ENCODE measurements around the gene FAIM.

DNA sequence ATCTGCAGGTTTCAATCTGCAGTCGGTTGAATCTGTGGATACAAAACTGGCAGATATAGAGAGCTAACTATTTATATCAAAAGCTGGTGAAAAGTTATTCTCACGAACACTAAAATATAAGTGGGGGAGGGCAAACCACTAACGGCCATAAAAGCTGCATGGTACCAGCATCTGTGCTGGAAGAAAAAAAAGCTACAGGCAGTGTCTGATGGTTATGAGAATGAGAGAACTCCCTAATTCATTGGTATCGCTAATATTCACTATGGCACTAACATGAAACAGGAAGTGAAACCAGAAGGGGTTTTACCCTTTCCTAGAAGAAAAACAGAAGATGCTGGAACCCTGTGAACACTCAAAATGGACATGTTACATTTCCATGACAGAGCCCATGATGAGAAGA is 30.4 kb upstream of the FAIM start:
- TF ChIP-seq, protein P1, sequence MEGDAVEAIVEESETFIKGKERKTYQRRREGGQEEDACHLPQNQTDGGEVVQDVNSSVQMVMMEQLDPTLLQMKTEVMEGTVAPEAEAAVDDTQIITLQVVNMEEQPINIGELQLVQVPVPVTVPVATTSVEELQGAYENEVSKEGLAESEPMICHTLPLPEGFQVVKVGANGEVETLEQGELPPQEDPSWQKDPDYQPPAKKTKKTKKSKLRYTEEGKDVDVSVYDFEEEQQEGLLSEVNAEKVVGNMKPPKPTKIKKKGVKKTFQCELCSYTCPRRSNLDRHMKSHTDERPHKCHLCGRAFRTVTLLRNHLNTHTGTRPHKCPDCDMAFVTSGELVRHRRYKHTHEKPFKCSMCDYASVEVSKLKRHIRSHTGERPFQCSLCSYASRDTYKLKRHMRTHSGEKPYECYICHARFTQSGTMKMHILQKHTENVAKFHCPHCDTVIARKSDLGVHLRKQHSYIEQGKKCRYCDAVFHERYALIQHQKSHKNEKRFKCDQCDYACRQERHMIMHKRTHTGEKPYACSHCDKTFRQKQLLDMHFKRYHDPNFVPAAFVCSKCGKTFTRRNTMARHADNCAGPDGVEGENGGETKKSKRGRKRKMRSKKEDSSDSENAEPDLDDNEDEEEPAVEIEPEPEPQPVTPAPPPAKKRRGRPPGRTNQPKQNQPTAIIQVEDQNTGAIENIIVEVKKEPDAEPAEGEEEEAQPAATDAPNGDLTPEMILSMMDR (IDR thresholded peaks at IDR 0.05), result no peak
- TF ChIP-seq POLR2AphosphoS5 (IDR thresholded peaks at IDR 0.05) (no peak), POLR2A (IDR thresholded peaks at IDR 0.05) (no peak)
